Measurements from ENCODE around the gene HOXC10.

Gene HOXC10

DNA sequence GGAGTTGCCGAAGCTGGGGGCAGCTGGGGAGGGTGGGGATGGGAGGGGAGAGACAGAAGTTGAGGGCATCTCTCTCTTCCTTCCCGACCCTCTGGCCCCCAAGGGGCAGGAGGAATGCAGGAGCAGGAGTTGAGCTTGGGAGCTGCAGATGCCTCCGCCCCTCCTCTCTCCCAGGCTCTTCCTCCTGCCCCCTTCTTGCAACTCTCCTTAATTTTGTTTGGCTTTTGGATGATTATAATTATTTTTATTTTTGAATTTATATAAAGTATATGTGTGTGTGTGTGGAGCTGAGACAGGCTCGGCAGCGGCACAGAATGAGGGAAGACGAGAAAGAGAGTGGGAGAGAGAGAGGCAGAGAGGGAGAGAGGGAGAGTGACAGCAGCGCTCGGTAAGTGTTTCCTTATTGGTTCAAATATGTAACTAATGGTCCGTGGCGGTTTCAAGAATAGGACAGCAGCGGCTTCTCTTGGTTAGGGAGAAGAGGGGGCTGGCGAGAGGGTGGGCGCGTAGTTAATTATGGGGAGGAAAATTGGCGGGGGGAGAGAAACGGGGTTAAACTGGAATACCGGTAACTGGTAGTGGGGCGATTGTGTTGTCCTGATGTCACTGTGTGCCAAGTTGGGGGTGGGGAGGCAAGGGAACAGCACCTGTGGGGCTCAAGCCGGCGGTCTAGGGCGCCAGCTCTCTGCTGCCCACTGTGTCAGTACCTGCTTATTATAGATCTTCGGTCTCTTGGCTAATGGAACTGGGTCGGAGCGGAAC, 32.3 kb downstream of the HOXC10 start:
- Mint-ChIP-seq H3K4me1 (peaks cover 62% of the 10 kb centered on the region), H3K27ac (peak overlapping the region; percentile 93 to 97 (median 95))

DNA sequence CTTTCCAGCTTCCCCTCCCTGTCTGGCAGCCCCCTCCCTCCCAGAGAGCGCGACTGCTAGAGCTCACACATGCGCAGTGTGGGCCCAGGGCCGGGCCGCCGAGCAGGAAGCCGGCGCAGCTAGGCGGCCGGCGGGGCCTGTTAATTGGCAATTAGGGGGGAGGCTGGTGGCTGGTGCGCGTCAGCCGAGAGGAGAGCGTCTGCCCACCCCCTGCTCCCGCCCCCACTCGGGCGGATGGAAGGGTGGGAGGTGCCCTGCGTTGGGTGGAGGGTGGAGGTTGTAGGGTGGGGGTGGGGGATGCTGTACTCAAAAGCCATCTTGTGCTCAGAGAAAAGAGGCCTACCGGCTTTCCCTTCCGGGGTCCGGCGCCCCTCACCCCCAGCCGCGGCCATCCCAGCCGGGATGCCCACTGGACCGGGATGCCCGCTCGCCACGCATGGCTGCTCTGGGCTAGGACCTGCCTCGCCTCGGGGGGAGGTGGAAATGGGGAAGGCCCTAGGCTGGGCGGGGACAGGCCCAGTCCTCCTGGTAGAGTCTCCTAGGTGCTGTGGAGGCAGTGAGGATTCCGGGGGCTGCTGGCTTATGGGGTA, 33.0 kb downstream of the HOXC10 start:
- Mint-ChIP-seq H3K4me3 (peak overlapping the region; percentile 85 to 90 (median 89)), H3K4me1 (peaks cover 62% of the 10 kb centered on the region), H3K27ac (peak overlapping the region; percentile 93 to 97 (median 95)), H3K9me3 (no peaks in the 10 kb centered on the region), H3K27me3 (ENCODE audit: low read depth) (peaks cover 23% of the 10 kb centered on the region), H3K36me3 (ENCODE audit: low read depth) (peaks cover 3% of the 10 kb centered on the region)
- TF ChIP-seq, protein P1, sequence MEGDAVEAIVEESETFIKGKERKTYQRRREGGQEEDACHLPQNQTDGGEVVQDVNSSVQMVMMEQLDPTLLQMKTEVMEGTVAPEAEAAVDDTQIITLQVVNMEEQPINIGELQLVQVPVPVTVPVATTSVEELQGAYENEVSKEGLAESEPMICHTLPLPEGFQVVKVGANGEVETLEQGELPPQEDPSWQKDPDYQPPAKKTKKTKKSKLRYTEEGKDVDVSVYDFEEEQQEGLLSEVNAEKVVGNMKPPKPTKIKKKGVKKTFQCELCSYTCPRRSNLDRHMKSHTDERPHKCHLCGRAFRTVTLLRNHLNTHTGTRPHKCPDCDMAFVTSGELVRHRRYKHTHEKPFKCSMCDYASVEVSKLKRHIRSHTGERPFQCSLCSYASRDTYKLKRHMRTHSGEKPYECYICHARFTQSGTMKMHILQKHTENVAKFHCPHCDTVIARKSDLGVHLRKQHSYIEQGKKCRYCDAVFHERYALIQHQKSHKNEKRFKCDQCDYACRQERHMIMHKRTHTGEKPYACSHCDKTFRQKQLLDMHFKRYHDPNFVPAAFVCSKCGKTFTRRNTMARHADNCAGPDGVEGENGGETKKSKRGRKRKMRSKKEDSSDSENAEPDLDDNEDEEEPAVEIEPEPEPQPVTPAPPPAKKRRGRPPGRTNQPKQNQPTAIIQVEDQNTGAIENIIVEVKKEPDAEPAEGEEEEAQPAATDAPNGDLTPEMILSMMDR (IDR thresholded peaks at IDR 0.05; ENCODE audit: unreplicated experiment in 3 of 3) = no peak

More for the DNA sequence above, 32.3 kb downstream of the HOXC10 start:
- TF ChIP-seq, protein P1 (IDR thresholded peaks at IDR 0.05; ENCODE audit: unreplicated experiment in 3 of 3) = no peak
- Mint-ChIP-seq H3K27me3 (ENCODE audit: low read depth) (peaks cover 23% of the 10 kb centered on the region), H3K9me3 (no peaks in the 10 kb centered on the region), H3K4me3 (peak overlapping the region; percentile 85 to 90 (median 89)), H3K36me3 (ENCODE audit: low read depth) (peaks cover 3% of the 10 kb centered on the region)

DNA sequence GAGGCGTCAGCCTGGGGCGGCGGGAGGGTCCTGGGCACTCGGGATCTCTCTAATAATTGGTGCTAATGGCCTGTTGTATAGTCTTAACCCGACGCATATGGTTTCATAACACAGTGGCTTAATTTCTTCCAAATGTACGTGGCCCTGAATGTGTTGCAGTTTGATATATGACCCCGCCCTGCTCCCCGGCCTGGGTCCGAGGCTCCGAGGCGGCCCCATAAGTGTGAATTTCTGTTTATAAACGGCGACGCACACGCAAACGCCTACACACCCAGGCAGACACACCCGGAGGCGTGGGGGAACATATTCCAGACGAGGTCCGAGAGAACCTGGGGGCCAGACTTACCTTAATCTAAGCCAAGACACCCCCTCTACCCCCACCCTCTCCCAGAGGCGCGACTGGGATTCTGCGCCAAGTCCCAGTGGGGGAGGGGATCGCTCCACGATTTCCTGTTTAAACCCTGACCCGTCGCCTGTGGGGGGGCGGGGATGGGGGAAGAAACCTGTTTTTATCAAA, 33.6 kb downstream of the HOXC10 start:
- H3K9me3 Mint-ChIP-seq = no peaks in the 10 kb centered on the region
- peak overlapping the region; percentile 93 to 97 (median 95) for H3K27ac Mint-ChIP-seq
- peaks cover 62% of the 10 kb centered on the region for H3K4me1 Mint-ChIP-seq
- peak overlapping the region; percentile 85 to 90 (median 89) for H3K4me3 Mint-ChIP-seq
- H3K27me3 Mint-ChIP-seq (ENCODE audit: low read depth) = peaks cover 18% of the 10 kb centered on the region
- peaks cover 3% of the 10 kb centered on the region for H3K36me3 Mint-ChIP-seq (ENCODE audit: low read depth)
- TF ChIP-seq, protein P1 (IDR thresholded peaks at IDR 0.05; ENCODE audit: unreplicated experiment in 3 of 3) = no peak

DNA sequence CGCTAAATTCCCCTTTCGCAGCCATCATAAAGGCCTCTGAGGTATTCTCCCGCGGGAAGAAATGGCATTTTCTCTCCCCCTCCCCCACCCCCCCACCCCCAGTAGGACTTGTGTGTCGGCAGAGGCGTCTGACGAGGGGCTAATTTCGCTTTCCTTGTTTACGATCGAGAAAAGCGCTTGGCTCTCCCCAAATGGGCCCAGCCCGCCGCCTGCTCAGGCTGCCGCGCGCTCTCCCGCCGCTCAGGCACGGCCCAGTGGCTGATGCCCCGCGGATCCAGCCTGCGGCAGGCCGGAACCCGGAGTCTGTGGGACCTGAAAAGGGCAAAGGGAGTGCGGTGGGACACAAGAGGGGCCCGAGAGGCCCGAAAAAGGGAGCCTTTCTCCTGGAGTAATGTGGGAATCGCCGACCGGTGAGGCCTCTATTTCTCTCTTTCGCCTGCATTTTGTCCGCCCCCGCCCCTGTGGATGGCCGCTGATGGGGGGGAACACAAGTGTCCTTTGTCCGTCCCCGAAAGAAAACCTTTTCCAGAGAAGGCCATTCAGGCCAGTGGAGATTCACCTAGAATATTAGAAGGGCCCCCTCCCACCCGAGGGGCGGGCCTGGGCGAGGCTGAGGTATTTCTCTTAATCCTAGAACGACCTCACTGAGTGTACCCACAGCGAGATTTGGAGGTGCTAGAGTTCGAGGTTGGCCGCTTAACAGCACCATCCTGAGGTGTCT, 34.3 kb downstream of the HOXC10 start:
- H3K36me3 Mint-ChIP-seq (ENCODE audit: low read depth) = peaks cover 3% of the 10 kb centered on the region
- H3K4me1 Mint-ChIP-seq = peaks cover 63% of the 10 kb centered on the region
- peak overlapping the region; percentile 85 to 90 (median 89) for H3K4me3 Mint-ChIP-seq
- no peaks in the 10 kb centered on the region for H3K9me3 Mint-ChIP-seq
- TF ChIP-seq, protein P1 (IDR thresholded peaks at IDR 0.05; ENCODE audit: unreplicated experiment in 3 of 3) = no peak
- H3K27me3 Mint-ChIP-seq (ENCODE audit: low read depth) = peaks cover 19% of the 10 kb centered on the region
- peak overlapping the region; percentile 95 to 98 (median 97) for H3K27ac Mint-ChIP-seq

DNA sequence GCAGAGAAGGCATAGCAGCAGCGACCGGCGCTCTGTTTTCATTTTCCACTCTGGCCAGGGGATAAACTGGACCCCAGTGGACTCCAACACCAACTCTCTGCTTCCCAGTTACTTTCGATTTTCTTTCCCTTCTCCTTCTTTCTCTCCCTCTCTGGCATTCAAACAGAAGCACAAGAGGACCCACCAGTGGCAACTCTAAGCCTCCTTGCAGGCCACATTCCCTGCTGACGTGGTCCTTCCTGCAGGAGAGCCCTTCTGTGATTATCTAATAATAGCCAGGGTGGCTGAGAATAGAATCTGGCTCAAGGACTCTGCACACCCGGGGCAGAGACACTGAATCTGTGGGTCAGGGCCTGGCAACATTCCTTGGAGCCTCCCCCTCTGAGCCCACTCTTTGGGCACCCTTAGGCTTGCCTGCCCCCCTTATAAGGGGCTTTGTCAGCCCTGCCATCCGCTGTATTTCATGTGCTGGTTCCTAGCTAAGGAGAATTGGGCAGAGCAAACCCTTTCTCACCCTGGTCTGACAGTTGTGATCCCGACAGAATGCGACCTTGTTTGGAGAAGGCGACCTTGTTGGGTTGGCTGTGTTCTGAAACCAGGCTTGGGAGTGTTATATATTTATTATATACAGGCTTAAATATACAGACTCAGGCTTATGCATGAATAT, 35.1 kb downstream of the HOXC10 start:
- H3K9me3 Mint-ChIP-seq = no peaks in the 10 kb centered on the region
- peaks cover 63% of the 10 kb centered on the region for H3K4me1 Mint-ChIP-seq
- peak overlapping the region; percentile 85 to 90 (median 89) for H3K4me3 Mint-ChIP-seq
- peaks cover 3% of the 10 kb centered on the region for H3K36me3 Mint-ChIP-seq (ENCODE audit: low read depth)
- H3K27ac Mint-ChIP-seq = peak overlapping the region; percentile 95 to 98 (median 97)
- peaks cover 11% of the 10 kb centered on the region for H3K27me3 Mint-ChIP-seq (ENCODE audit: low read depth)
- TF ChIP-seq, protein P1 (IDR thresholded peaks at IDR 0.05; ENCODE audit: unreplicated experiment in 3 of 3) = no peak

All from nephron (organoid).